Neural cell (in vitro differentiated cells): ENCODE measurements around the gene COL23A1. TPM values are rescaled to one million over a fixed set of nuclear protein-coding genes. Genes with fewer than 3 reads are reported as not detected.

Experiments
- H2AFZ ChIP-seq: fragments of 200-600, 300-800 bp; sonication (generic), shearing (Covaris generic); 2 replicates; pipeline ENCODE4 v1.6.0; 2014; ENCODE audit warnings: low read depth, mild to moderate bottlenecking, antibody characterized with exemption, low read length, moderate library complexity
- H3F3A ChIP-seq: fragments of 200-600 bp; shearing (Covaris generic); 2 replicates; pipeline ENCODE4 v1.6.1; 2016; ENCODE audit warnings: mild to moderate bottlenecking, moderate library complexity, mixed read lengths, antibody characterized with exemption, low read length; ENCODE audit not compliant: insufficient read depth, poor library complexity, severe bottlenecking
- H3K27ac ChIP-seq: fragments of 200-600, 300-800 bp; sonication (generic), shearing (Covaris generic); 2 replicates; pipeline ENCODE4 v1.5.1; 2014; ENCODE audit warnings: mild to moderate bottlenecking, low read length, moderate library complexity
- H3K27me3 ChIP-seq: fragments of 300-800, 200-600 bp; sonication (generic), shearing (Covaris generic); 2 replicates; pipeline ENCODE4 v1.6.0; 2014; ENCODE audit warnings: mild to moderate bottlenecking, low read depth, low read length, moderate library complexity; ENCODE audit not compliant: insufficient read depth
- H3K36me3 ChIP-seq: fragments of 300-800, 200-600 bp; sonication (generic), shearing (Covaris generic); 2 replicates; pipeline ENCODE4 v1.5.1; 2014; ENCODE audit warnings: mild to moderate bottlenecking, antibody characterized with exemption, low read length, moderate library complexity; ENCODE audit not compliant: insufficient read depth
- H3K4me2 ChIP-seq: fragments of 300-800, 200-600 bp; sonication (generic), shearing (Covaris generic); 2 replicates; pipeline ENCODE4 v1.6.0; 2014; ENCODE audit warnings: mild to moderate bottlenecking, low read length
- H3K4me3 ChIP-seq: fragments of 300-800, 200-600 bp; sonication (generic), shearing (Covaris generic); 2 replicates; pipeline ENCODE4 v1.5.1; 2014; ENCODE audit warnings: mild to moderate bottlenecking, low read length, moderate library complexity
- H3K79me2 ChIP-seq: fragments of 200-600 bp; shearing (Covaris generic); replicated peaks from 2 replicates; pipeline ENCODE4 v1.6.0; 2014; ENCODE audit warnings: mild to moderate bottlenecking, low read length, moderate library complexity; ENCODE audit not compliant: insufficient read depth
- H3K9ac ChIP-seq: fragments of 300-800, 200-600 bp; sonication (generic), shearing (Covaris generic); 2 replicates; pipeline ENCODE4 v1.6.1; 2016; ENCODE audit warnings: mild to moderate bottlenecking, low read length, mixed read lengths
- H3K9me2 ChIP-seq: fragments of 200-600 bp; shearing (Covaris generic); 2 replicates; pipeline ENCODE4 v1.6.1; 2016; ENCODE audit warnings: mild to moderate bottlenecking, low read length, mixed read lengths; ENCODE audit not compliant: insufficient read depth
- H3K9me3 ChIP-seq: fragments of 200-600, 300-800 bp; sonication (generic), shearing (Covaris generic); 2 replicates; pipeline ENCODE4 v1.6.1; 2016; ENCODE audit warnings: mild to moderate bottlenecking, mixed run types, low read length, moderate library complexity, mixed read lengths
- H4K20me1 ChIP-seq: fragments of 200-600 bp; shearing (Covaris generic); 2 replicates; pipeline ENCODE4 v1.6.1; 2016; ENCODE audit warnings: mild to moderate bottlenecking, mixed run types; ENCODE audit not compliant: insufficient read depth
- CTCF ChIP-seq: fragments of 450-650 bp; IDR thresholded peaks from 2 replicates; pipeline ENCODE4 v1.5.1; 2014; ENCODE audit warnings: antibody characterized with exemption, mild to moderate bottlenecking, moderate library complexity; ENCODE audit not compliant: poor library complexity, severe bottlenecking
- EP300 ChIP-seq: fragments of 450-650 bp; conservative IDR thresholded peaks from 2 replicates; pipeline ENCODE4 v1.6.1; 2014; ENCODE audit warnings: antibody characterized with exemption, mild to moderate bottlenecking, moderate library complexity; ENCODE audit not compliant: poor library complexity, severe bottlenecking
- EZH2 ChIP-seq: fragments of 200-600, 300-800 bp; shearing (Covaris generic), sonication (generic); IDR thresholded peaks from 2 replicates; pipeline ENCODE4 v1.6.1; 2014; ENCODE audit warnings: antibody characterized with exemption, low read length, borderline replicate concordance, mild to moderate bottlenecking; ENCODE audit not compliant: insufficient read depth, poor library complexity, severe bottlenecking
- MXI1 ChIP-seq: fragments of 450-650 bp; conservative IDR thresholded peaks from 2 replicates; pipeline ENCODE4 v1.6.1; 2014; ENCODE audit warnings: antibody characterized with exemption, mild to moderate bottlenecking; ENCODE audit not compliant: poor library complexity, severe bottlenecking
- RAD21 ChIP-seq: fragments of 450-650 bp; conservative IDR thresholded peaks from 2 replicates; pipeline ENCODE4 v1.6.1; 2014; ENCODE audit warnings: antibody characterized with exemption, mild to moderate bottlenecking, moderate library complexity
- REST ChIP-seq: IDR thresholded peaks from 2 replicates; pipeline ENCODE4 v1.6.1; 2012; ENCODE audit warnings: borderline replicate concordance
- SMC3 ChIP-seq: fragments of 450-650 bp; conservative IDR thresholded peaks from 2 replicates; pipeline ENCODE4 v1.6.1; 2014; ENCODE audit warnings: antibody characterized with exemption, mild to moderate bottlenecking, moderate library complexity; ENCODE audit not compliant: poor library complexity
- polyA plus RNA-seq: library from polyadenylated mRNA; depleted of rRNA; stranded (reverse); fragments of >200 nt; gene quantifications from 2 replicates; pipeline ENCODE4 v1.2.3, GENCODE V29; 2014

Gene COL23A1
- polyA plus RNA-seq, 1 donor from 2014 or later: not detected

GRCh38 chr5:178209334-178210072, 380.7 kb downstream of the COL23A1 start:
- Histone ChIP-seq H3K4me2 (no peak overlapping the region), H2AFZ (no peak overlapping the region), H4K20me1 (peaks cover 24% of the 10 kb centered on the region), H3K9me2 (no peaks in the 10 kb centered on the region), H3K36me3 (peaks cover 10% of the 10 kb centered on the region), H3K4me3 (no peak overlapping the region), H3K79me2 (peaks cover 40% of the 10 kb centered on the region), H3F3A (no peaks in the 10 kb centered on the region), H3K9ac (no peak overlapping the region), H3K27ac (no peak overlapping the region), H3K9me3 (no peaks in the 10 kb centered on the region), H3K27me3 (no peaks in the 10 kb centered on the region)
- TF ChIP-seq REST (no peak), SMC3 (no peak), MXI1 (no peak), EZH2 (no peak), RAD21 (no peak)

GRCh38 chr5:178208540-178209227, 381.5 kb downstream of the COL23A1 start:
- H3K4me2 ChIP-seq: no peak overlapping the region
- no peak overlapping the region for H3K4me3 ChIP-seq
- TF ChIP-seq REST (no peak), EP300 (no peak), EZH2 (no peak), RAD21 (no peak), CTCF (peak; percentile 9)
- no peak overlapping the region for H3K9ac ChIP-seq
- no peak overlapping the region for H3K27ac ChIP-seq
- H4K20me1 ChIP-seq: peaks cover 24% of the 10 kb centered on the region
- H3K79me2 ChIP-seq: peaks cover 40% of the 10 kb centered on the region
- H2AFZ ChIP-seq: no peak overlapping the region
- H3K9me3 ChIP-seq: no peaks in the 10 kb centered on the region
- H3F3A ChIP-seq: no peaks in the 10 kb centered on the region
- H3K27me3 ChIP-seq: no peaks in the 10 kb centered on the region
- H3K9me2 ChIP-seq: no peaks in the 10 kb centered on the region
- H3K36me3 ChIP-seq: peaks cover 6% of the 10 kb centered on the region
